ENCODE results near the gene PHACTR1.

DNA sequence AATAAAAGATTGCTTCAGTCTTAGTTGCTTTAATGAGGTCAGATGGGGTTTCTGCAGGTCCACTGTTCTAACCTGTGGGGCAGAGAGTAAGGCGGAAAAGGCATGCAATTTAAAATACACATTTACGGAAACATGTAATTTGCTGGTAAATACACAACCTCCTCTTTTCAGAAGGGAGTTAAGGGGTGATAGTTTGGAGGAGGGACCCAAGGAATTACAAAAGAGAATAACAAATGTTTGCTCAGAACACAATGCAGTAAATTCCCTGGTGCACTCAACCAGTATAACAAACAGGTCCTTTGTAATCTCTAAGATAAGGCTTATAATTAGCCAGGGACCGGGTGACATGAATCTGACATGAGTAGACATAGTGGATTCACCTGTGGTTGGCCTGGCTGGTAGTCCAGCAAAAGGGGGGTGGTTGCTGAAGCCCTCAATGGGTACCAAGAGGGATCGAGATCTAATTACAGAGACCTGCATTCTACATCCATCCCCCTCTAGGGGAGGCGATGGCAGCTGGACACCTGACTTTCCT lies 295.1 kb downstream of the PHACTR1 start:
- TF ChIP-seq EZH2 (IDR thresholded peaks at IDR 0.05; ENCODE audit: borderline replicate concordance, low read length), result no peak
- TF ChIP-seq, protein P1, sequence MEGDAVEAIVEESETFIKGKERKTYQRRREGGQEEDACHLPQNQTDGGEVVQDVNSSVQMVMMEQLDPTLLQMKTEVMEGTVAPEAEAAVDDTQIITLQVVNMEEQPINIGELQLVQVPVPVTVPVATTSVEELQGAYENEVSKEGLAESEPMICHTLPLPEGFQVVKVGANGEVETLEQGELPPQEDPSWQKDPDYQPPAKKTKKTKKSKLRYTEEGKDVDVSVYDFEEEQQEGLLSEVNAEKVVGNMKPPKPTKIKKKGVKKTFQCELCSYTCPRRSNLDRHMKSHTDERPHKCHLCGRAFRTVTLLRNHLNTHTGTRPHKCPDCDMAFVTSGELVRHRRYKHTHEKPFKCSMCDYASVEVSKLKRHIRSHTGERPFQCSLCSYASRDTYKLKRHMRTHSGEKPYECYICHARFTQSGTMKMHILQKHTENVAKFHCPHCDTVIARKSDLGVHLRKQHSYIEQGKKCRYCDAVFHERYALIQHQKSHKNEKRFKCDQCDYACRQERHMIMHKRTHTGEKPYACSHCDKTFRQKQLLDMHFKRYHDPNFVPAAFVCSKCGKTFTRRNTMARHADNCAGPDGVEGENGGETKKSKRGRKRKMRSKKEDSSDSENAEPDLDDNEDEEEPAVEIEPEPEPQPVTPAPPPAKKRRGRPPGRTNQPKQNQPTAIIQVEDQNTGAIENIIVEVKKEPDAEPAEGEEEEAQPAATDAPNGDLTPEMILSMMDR (IDR thresholded peaks at IDR 0.05; ENCODE audit: low read length), result no peak

Measured in OCI-LY1 (cell line).